ES-I3 (cell line): Measurements from ENCODE around the gene SYTL3.
"Not testable (repeated sequence)": the region's sequence is repeated elsewhere in the genome, so short reads cannot be mapped to it uniquely, and the experiment has no call there.

Experiments
- H3K36me3 ChIP-seq: 2 replicates; pipeline ENCODE4 v1.6.1; 2013; ENCODE audit warnings: mild to moderate bottlenecking, low read length, control low read depth, moderate library complexity; ENCODE audit not compliant: insufficient read depth
- H3K4me1 ChIP-seq: 2 replicates; pipeline ENCODE4 v1.6.1; 2013; ENCODE audit warnings: mild to moderate bottlenecking, control low read depth, low read length; ENCODE audit not compliant: insufficient read depth
- H3K9ac ChIP-seq: 2 replicates; pipeline ENCODE4 v1.6.1; 2013; ENCODE audit warnings: low read depth, mild to moderate bottlenecking, low read length, moderate library complexity
- H3K9me3 ChIP-seq: 2 replicates; pipeline ENCODE4 v1.6.1; 2013; ENCODE audit warnings: mild to moderate bottlenecking, low read length, moderate library complexity; ENCODE audit not compliant: control insufficient read depth, insufficient read depth

SYTL3 gene

GRCh38 chr6:158644231-158645063 lies 5.4 kb upstream of the SYTL3 start, which contains the start of gene DYNLT1:
DYNLT1 (minus strand) TSS chr6:158644743; CDS start chr6:158644708, 35 bp downstream.
- Histone ChIP-seq H3K9ac (peak within 1 kb of the TSS; percentile 93), H3K36me3 (no peaks in the 10 kb centered on the region; the same call in 1 of the 2 replicates), H3K4me1 (peaks cover 6% of the 10 kb centered on the region), H3K9me3 (no peaks in the 10 kb centered on the region)

- Histone ChIP-seq H3K9ac (peak overlapping the region; percentile 93), H3K4me1 (peaks cover 13% of the 10 kb centered on the region), H3K36me3 (no peaks in the 10 kb centered on the region; the same call in 1 of the 2 replicates), H3K9me3 (no peaks in the 10 kb centered on the region)
These were observed 4.5 kb upstream of the SYTL3 start for GRCh38 chr6:158645064-158646022.

- no peaks in the 10 kb centered on the region for H3K9me3 ChIP-seq
- H3K9ac ChIP-seq: no peak overlapping the region
- no peaks in the 10 kb centered on the region; the same call in 1 of the 2 replicates for H3K36me3 ChIP-seq
- peaks cover 13% of the 10 kb centered on the region for H3K4me1 ChIP-seq
These were observed 3.6 kb upstream of the SYTL3 start for GRCh38 chr6:158646023-158646910.

GRCh38 chr6:158647501-158647900 lies 2.4 kb upstream of the SYTL3 start:
- H3K9me3 ChIP-seq: no peaks in the 10 kb centered on the region
- no peak overlapping the region for H3K9ac ChIP-seq
- no peaks in the 10 kb centered on the region; the same call in 1 of the 2 replicates for H3K36me3 ChIP-seq
- H3K4me1 ChIP-seq: peaks cover 13% of the 10 kb centered on the region

GRCh38 chr6:158648682-158649131 lies 1.1 kb upstream of the SYTL3 start:
- no peak overlapping the region for H3K9ac ChIP-seq

GRCh38 chr6:158651981-158652737 lies 2.3 kb downstream of the SYTL3 start:
- H3K9me3 ChIP-seq, H3K36me3 ChIP-seq, H3K9ac ChIP-seq: not testable (repeated sequence)
- H3K4me1 ChIP-seq: peaks cover 30% of the 10 kb centered on the region

More at GRCh38 chr6:158648682-158649131, 1.1 kb upstream of the SYTL3 start:
- Histone ChIP-seq H3K36me3 (no peaks in the 10 kb centered on the region), H3K4me1 (peaks cover 15% of the 10 kb centered on the region), H3K9me3 (no peaks in the 10 kb centered on the region)

GRCh38 chr6:158653577-158654354 lies 3.9 kb downstream of the SYTL3 start:
- Histone ChIP-seq H3K9me3 (no peaks in the 10 kb centered on the region), H3K9ac (no peak overlapping the region), H3K36me3 (no peaks in the 10 kb centered on the region), H3K4me1 (peaks cover 30% of the 10 kb centered on the region)

- H3K36me3 ChIP-seq: no peaks in the 10 kb centered on the region
- H3K9ac ChIP-seq: no peak overlapping the region
- H3K4me1 ChIP-seq: peaks cover 29% of the 10 kb centered on the region
- H3K9me3 ChIP-seq: no peaks in the 10 kb centered on the region
These were observed 4.6 kb downstream of the SYTL3 start for GRCh38 chr6:158654498-158654897.

GRCh38 chr6:158654960-158655489 lies 5.2 kb downstream of the SYTL3 start:
- Histone ChIP-seq H3K4me1 (peaks cover 23% of the 10 kb centered on the region), H3K36me3 (no peaks in the 10 kb centered on the region), H3K9ac (no peak overlapping the region), H3K9me3 (no peaks in the 10 kb centered on the region)

GRCh38 chr6:158655569-158656450 lies 6.0 kb downstream of the SYTL3 start:
- peaks cover 23% of the 10 kb centered on the region for H3K4me1 ChIP-seq
- no peaks in the 10 kb centered on the region for H3K36me3 ChIP-seq
- H3K9ac ChIP-seq: no peak overlapping the region

GRCh38 chr6:158656986-158657385 lies 7.1 kb downstream of the SYTL3 start:
- H3K9me3 ChIP-seq, H3K9ac ChIP-seq, H3K36me3 ChIP-seq: not testable (repeated sequence)
- peaks cover 23% of the 10 kb centered on the region for H3K4me1 ChIP-seq

More at GRCh38 chr6:158655569-158656450, 6.0 kb downstream of the SYTL3 start:
- H3K9me3 ChIP-seq: no peaks in the 10 kb centered on the region
